ENCODE results near the gene TSPAN4. TPM values are rescaled to one million over a fixed set of nuclear protein-coding genes. Genes with fewer than 3 reads are reported as not detected.

TSPAN4 gene
- polyA plus RNA-seq, 3 donors = 52.6 to 75.5 (median 63.1) TPM

DNA sequence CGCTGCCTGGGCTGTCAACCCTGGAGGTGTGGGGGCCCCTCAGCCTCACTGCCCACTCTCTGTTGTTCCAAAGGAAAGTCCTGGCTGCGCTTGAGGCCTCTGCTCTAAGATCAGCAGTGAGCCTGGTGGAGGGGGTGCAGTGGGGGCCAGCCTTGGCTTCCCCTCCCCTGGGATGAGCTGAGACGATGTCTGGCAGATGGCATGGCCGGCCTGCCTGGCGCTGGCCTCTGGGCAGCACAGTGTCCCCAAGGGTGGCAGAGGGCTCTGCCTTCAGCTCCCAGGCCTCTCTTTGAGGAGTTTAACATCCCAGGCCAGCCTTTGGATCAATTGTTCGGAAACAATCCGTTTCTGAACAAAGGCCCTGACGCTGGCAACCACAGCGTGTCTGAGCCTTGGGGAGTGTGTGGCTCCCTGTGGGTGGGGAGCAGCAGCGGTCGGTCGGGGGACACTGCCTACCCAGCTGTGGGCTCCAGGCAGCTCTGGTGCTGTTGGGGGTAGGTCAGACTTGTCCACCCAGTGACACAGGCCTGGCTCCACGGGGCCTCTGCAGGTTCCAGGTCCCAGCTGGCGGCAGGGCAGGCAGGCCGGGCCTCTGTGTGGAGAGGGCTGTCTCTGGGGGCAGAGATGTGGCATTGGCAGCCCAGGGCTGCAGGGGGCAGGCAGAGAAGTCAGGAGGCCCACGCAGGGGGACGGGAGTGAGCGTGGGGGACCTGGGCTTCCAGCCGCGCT is 12.1 kb downstream of the TSPAN4 start:
- 96% methylated on average over 20 of the region's 20 CpGs for WGBS (ENCODE audit: insufficient coverage)
- intact Hi-C loops (cut with micrococcal nuclease) = no loop called here

DNA sequence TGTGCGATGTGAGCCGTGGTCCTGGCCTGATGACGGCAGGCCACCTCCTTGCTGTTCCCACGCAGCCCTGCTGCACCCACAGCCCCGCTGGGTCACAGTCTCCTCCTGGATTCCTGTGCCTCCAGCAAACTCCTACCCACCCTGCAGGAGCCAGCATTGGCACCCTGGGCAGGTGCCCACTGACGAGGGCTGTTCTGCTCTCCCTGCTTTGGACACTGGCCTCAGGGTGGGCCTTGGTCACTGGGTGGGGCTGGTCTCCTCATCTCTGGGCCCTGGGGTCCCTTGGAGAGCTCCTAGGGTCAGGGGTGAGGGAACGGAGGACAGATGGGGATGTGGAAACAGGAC is 12.7 kb downstream of the TSPAN4 start:
- Histone ChIP-seq H3K36me3 (replicated peaks in 1 of 2; ENCODE audit: control insufficient read depth in 1 of 2, insufficient read depth in 2 of 2, low read length in 2 of 2) (no peaks in the 10 kb centered on the region), H3K79me2 (ENCODE audit: insufficient read depth, low read length) (no peaks in the 10 kb centered on the region), H3K27ac (ENCODE audit: low read depth in 1 of 2, low read length in 2 of 2) (no peak overlapping the region), H3K9ac (ENCODE audit: insufficient read depth, low read length, poor library complexity, severe bottlenecking) (no peak overlapping the region), H2AFZ (ENCODE audit: insufficient read depth, low read depth, low read length, poor library complexity, severe bottlenecking) (no peak overlapping the region), H3K4me1 (ENCODE audit: control insufficient read depth in 1 of 2, insufficient read depth in 2 of 2, low read length in 2 of 2) (no peaks in the 10 kb centered on the region), H3K27me3 (ENCODE audit: control insufficient read depth in 2 of 2, insufficient read depth in 2 of 2, low read length in 2 of 2) (peaks cover 0 to 6% of the 10 kb centered on the region in 2 donors), H3K9me3 (replicated peaks in 1 of 2; ENCODE audit: control insufficient read depth in 1 of 2, insufficient read depth in 1 of 2, low read length in 2 of 2) (no peaks in the 10 kb centered on the region), H3K4me2 (replicated peaks; ENCODE audit: extremely low read depth, low read length, poor library complexity, severe bottlenecking) (no peak overlapping the region), H4K20me1 (ENCODE audit: insufficient read depth, low read length) (peaks cover 77% of the 10 kb centered on the region), H3K4me3 (replicated peaks in 1 of 3; ENCODE audit: low read depth in 2 of 3, low read length in 3 of 3) (no peak overlapping the region)
- peaks cover 2 to 15% (median 12%) of the 10 kb centered on the region in 3 donors for H3K27me3 Mint-ChIP-seq (ENCODE audit: low read depth in 3 of 3)
- H3K36me3 Mint-ChIP-seq = peaks cover 2 to 6% of the 10 kb centered on the region in 2 donors
- TF ChIP-seq, protein P1, sequence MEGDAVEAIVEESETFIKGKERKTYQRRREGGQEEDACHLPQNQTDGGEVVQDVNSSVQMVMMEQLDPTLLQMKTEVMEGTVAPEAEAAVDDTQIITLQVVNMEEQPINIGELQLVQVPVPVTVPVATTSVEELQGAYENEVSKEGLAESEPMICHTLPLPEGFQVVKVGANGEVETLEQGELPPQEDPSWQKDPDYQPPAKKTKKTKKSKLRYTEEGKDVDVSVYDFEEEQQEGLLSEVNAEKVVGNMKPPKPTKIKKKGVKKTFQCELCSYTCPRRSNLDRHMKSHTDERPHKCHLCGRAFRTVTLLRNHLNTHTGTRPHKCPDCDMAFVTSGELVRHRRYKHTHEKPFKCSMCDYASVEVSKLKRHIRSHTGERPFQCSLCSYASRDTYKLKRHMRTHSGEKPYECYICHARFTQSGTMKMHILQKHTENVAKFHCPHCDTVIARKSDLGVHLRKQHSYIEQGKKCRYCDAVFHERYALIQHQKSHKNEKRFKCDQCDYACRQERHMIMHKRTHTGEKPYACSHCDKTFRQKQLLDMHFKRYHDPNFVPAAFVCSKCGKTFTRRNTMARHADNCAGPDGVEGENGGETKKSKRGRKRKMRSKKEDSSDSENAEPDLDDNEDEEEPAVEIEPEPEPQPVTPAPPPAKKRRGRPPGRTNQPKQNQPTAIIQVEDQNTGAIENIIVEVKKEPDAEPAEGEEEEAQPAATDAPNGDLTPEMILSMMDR (IDR thresholded peaks at IDR 0.05) = no peak
- peaks cover 0 to 2% (median 0%) of the 10 kb centered on the region in 7 donors for H3K9me3 Mint-ChIP-seq
- no peak overlapping the region for H3K27ac Mint-ChIP-seq
- H3K4me3 Mint-ChIP-seq = no peak overlapping the region
- 95% methylated on average over 6 of the region's 7 CpGs for WGBS (ENCODE audit: insufficient coverage)
- no peak for DNase-seq
- H3K4me1 Mint-ChIP-seq = peaks cover 6% of the 10 kb centered on the region
- intact Hi-C loops (cut with micrococcal nuclease) = no loop called here

More for the DNA sequence above, 12.1 kb downstream of the TSPAN4 start:
- peaks cover 2 to 6% of the 10 kb centered on the region in 2 donors for H3K36me3 Mint-ChIP-seq
- H3K27ac Mint-ChIP-seq = no peak overlapping the region
- H3K9me3 ChIP-seq (replicated peaks in 1 of 2; ENCODE audit: control insufficient read depth in 1 of 2, insufficient read depth in 1 of 2, low read length in 2 of 2) = no peaks in the 10 kb centered on the region
- H3K27me3 Mint-ChIP-seq (ENCODE audit: low read depth in 3 of 3) = peaks cover 2 to 20% (median 16%) of the 10 kb centered on the region in 3 donors
- TF ChIP-seq, protein P1 (IDR thresholded peaks at IDR 0.05) = no peak
- no peaks in the 10 kb centered on the region for H3K4me1 ChIP-seq (ENCODE audit: control insufficient read depth in 1 of 2, insufficient read depth in 2 of 2, low read length in 2 of 2)
- H3K4me3 Mint-ChIP-seq = no peak overlapping the region
- no peak overlapping the region for H3K27ac ChIP-seq (ENCODE audit: low read depth in 1 of 2, low read length in 2 of 2)
- H3K36me3 ChIP-seq (replicated peaks in 1 of 2; ENCODE audit: control insufficient read depth in 1 of 2, insufficient read depth in 2 of 2, low read length in 2 of 2) = no peaks in the 10 kb centered on the region
- H3K9me3 Mint-ChIP-seq = peaks cover 0 to 2% (median 0%) of the 10 kb centered on the region in 7 donors
- no peak overlapping the region for H3K9ac ChIP-seq (ENCODE audit: insufficient read depth, low read length, poor library complexity, severe bottlenecking)
- no peak for DNase-seq
- no peaks in the 10 kb centered on the region for H3K79me2 ChIP-seq (ENCODE audit: insufficient read depth, low read length)
- H2AFZ ChIP-seq (ENCODE audit: insufficient read depth, low read depth, low read length, poor library complexity, severe bottlenecking) = no peak overlapping the region
- peaks cover 0 to 9% of the 10 kb centered on the region in 2 donors for H3K27me3 ChIP-seq (ENCODE audit: control insufficient read depth in 2 of 2, insufficient read depth in 2 of 2, low read length in 2 of 2)
- no peak overlapping the region for H3K4me3 ChIP-seq (replicated peaks in 1 of 3; ENCODE audit: low read depth in 2 of 3, low read length in 3 of 3)
- no peak overlapping the region for H3K4me2 ChIP-seq (replicated peaks; ENCODE audit: extremely low read depth, low read length, poor library complexity, severe bottlenecking)
- peaks cover 75% of the 10 kb centered on the region for H4K20me1 ChIP-seq (ENCODE audit: insufficient read depth, low read length)
- peaks cover 6% of the 10 kb centered on the region for H3K4me1 Mint-ChIP-seq

Measured in CD14-positive monocyte (primary cell).